ENCODE results near the gene RBBP8. TPM values are rescaled to one million over a fixed set of nuclear protein-coding genes. Genes with fewer than 3 reads are reported as not detected.

RBBP8 gene
- total RNA-seq, 5 donors from 2014 or later (not counting 1 experiment from before 2014, with no cell fraction given), result 2.9 to 5.8 (median 4.1) TPM

GRCh38 chr18:23012249-23012648 is 79.1 kb downstream of the RBBP8 start:
- peak overlapping the region in 1 of 2 donors; percentile 48 for H3K27ac Mint-ChIP-seq
- peak in 1 of 4 experiments; percentile 63 for ATAC-seq (replicated peaks in 1 of 4)

GRCh38 chr18:23020555-23021294 is 87.6 kb downstream of the RBBP8 start:
- CTCF ChIA-PET, result interaction anchor here (0.6 to 0.7 kb wide), 3 partner anchors 13 to 1446 kb away, joined by 3 read pairs; no protein-coding TSS in a partner anchor
- Histone ChIP-seq H3K4me3 (ENCODE audit: control insufficient read depth in 1 of 2, extremely low read depth in 1 of 2, low read length in 1 of 2) (no peak overlapping the region), H3K4me1 (ENCODE audit: control insufficient read depth in 1 of 2, extremely low read depth in 1 of 2, insufficient read depth in 2 of 2, low read length in 2 of 2) (peaks cover 0 to 4% of the 10 kb centered on the region in 2 experiments), H3K36me3 (ENCODE audit: control insufficient read depth in 2 of 2, extremely low read depth in 1 of 2, insufficient read depth in 1 of 2, low read length in 1 of 2) (no peaks in the 10 kb centered on the region), H3K27ac (ENCODE audit: low read length) (no peak overlapping the region), H3K27me3 (replicated peaks in 1 of 2; ENCODE audit: control insufficient read depth in 2 of 2, extremely low read depth in 1 of 2, insufficient read depth in 2 of 2, low read length in 1 of 2) (no peaks in the 10 kb centered on the region), H3K9me3 (no peaks in the 10 kb centered on the region)
- Mint-ChIP-seq H3K9me3 (no peaks in the 10 kb centered on the region), H3K27me3 (no peaks in the 10 kb centered on the region), H3K4me3 (peak overlapping the region; percentile 7 to 68 (median 45)), H3K4me1 (peaks cover 10 to 12% (median 10%) of the 10 kb centered on the region in 3 donors), H3K27ac (peak overlapping the region; percentile 71 to 82), H3K36me3 (peaks cover 4% of the 10 kb centered on the region)
- ATAC-seq (replicated peaks in 1 of 4) (peak in 1 of 4 experiments; percentile 37), DNase-seq (peak in 1 of 35 experiments; percentile 10)
- WGBS (ENCODE audit: insufficient coverage), result no CpG with 5 or more reads among the region's 5 CpGs
- POLR2A ChIA-PET, result no interaction called here

More at GRCh38 chr18:23012249-23012648, 79.1 kb downstream of the RBBP8 start:
- no peak for DNase-seq
- Histone ChIP-seq H3K36me3 (ENCODE audit: control insufficient read depth in 2 of 2, extremely low read depth in 1 of 2, insufficient read depth in 1 of 2, low read length in 1 of 2) (no peaks in the 10 kb centered on the region), H3K27me3 (replicated peaks in 1 of 2; ENCODE audit: control insufficient read depth in 2 of 2, extremely low read depth in 1 of 2, insufficient read depth in 2 of 2, low read length in 1 of 2) (no peaks in the 10 kb centered on the region), H3K4me1 (ENCODE audit: control insufficient read depth in 1 of 2, extremely low read depth in 1 of 2, insufficient read depth in 2 of 2, low read length in 2 of 2) (no peaks in the 10 kb centered on the region), H3K27ac (ENCODE audit: low read length) (no peak overlapping the region), H3K9me3 (no peaks in the 10 kb centered on the region), H3K4me3 (ENCODE audit: control insufficient read depth in 1 of 2, extremely low read depth in 1 of 2, low read length in 1 of 2) (no peak overlapping the region)
- no peak overlapping the region for H3K4me3 Mint-ChIP-seq
- peaks cover 7 to 13% (median 10%) of the 10 kb centered on the region in 3 donors for H3K4me1 Mint-ChIP-seq
- ChIA-PET CTCF (interaction anchor here (0.5 to 1.1 kb wide), 7 partner anchors 10 to 79 kb away, joined by 3 to 5 read pairs (median 3); no protein-coding TSS in a partner anchor), POLR2A (interaction anchor here in 1 of 2 donors (0.7 kb wide), 2 partner anchors 87 to 95 kb away, joined by 4 to 7 read pairs; no protein-coding TSS in a partner anchor)
- no CpG with 5 or more reads among the region's 1 CpG for WGBS (ENCODE audit: insufficient coverage)
- no peaks in the 10 kb centered on the region for H3K9me3 Mint-ChIP-seq
- peaks cover 6% of the 10 kb centered on the region for H3K36me3 Mint-ChIP-seq
- H3K27me3 Mint-ChIP-seq, result no peaks in the 10 kb centered on the region

- Mint-ChIP-seq H3K9me3 (no peaks in the 10 kb centered on the region), H3K4me1 (peaks cover 10 to 12% (median 10%) of the 10 kb centered on the region in 3 donors), H3K4me3 (peak overlapping the region in 2 of 3 donors; percentile 45 to 68), H3K36me3 (peaks cover 4% of the 10 kb centered on the region), H3K27me3 (no peaks in the 10 kb centered on the region), H3K27ac (peak overlapping the region in 1 of 2 donors; percentile 82)
- no peaks in the 10 kb centered on the region for H3K27me3 ChIP-seq (replicated peaks in 1 of 2; ENCODE audit: control insufficient read depth in 2 of 2, extremely low read depth in 1 of 2, insufficient read depth in 2 of 2, low read length in 1 of 2)
- WGBS (ENCODE audit: insufficient coverage), result no CpG with 5 or more reads among the region's 2 CpGs
- no peak for ATAC-seq (replicated peaks in 1 of 4)
- H3K9me3 ChIP-seq, result no peaks in the 10 kb centered on the region
- H3K4me1 ChIP-seq (ENCODE audit: control insufficient read depth in 1 of 2, extremely low read depth in 1 of 2, insufficient read depth in 2 of 2, low read length in 2 of 2), result peaks cover 0 to 4% of the 10 kb centered on the region in 2 experiments
- ChIA-PET POLR2A (interaction anchor here in 1 of 2 donors (0.6 kb wide), 1 partner anchor 225 kb away, joined by 8 read pairs; no protein-coding TSS in a partner anchor), CTCF (interaction anchor here in 1 of 2 donors (0.5 to 0.6 kb wide), 2 partner anchors 46 to 495 kb away, joined by 3 to 5 read pairs; no protein-coding TSS in a partner anchor)
- H3K36me3 ChIP-seq (ENCODE audit: control insufficient read depth in 2 of 2, extremely low read depth in 1 of 2, insufficient read depth in 1 of 2, low read length in 1 of 2), result no peaks in the 10 kb centered on the region
- H3K4me3 ChIP-seq (ENCODE audit: control insufficient read depth in 1 of 2, extremely low read depth in 1 of 2, low read length in 1 of 2), result no peak overlapping the region
- no peak for DNase-seq
- no peak overlapping the region for H3K27ac ChIP-seq (ENCODE audit: low read length)
Measured at GRCh38 chr18:23021623-23022022, 88.5 kb downstream of the RBBP8 start.

- Histone ChIP-seq H3K27me3 (replicated peaks in 1 of 2; ENCODE audit: control insufficient read depth in 2 of 2, extremely low read depth in 1 of 2, insufficient read depth in 2 of 2, low read length in 1 of 2) (no peaks in the 10 kb centered on the region), H3K4me3 (ENCODE audit: control insufficient read depth in 1 of 2, extremely low read depth in 1 of 2, low read length in 1 of 2) (no peak overlapping the region), H3K27ac (ENCODE audit: low read length) (no peak overlapping the region), H3K4me1 (ENCODE audit: control insufficient read depth in 1 of 2, extremely low read depth in 1 of 2, insufficient read depth in 2 of 2, low read length in 2 of 2) (no peaks in the 10 kb centered on the region), H3K9me3 (no peaks in the 10 kb centered on the region), H3K36me3 (ENCODE audit: control insufficient read depth in 2 of 2, extremely low read depth in 1 of 2, insufficient read depth in 1 of 2, low read length in 1 of 2) (no peaks in the 10 kb centered on the region)
- CTCF ChIA-PET, result interaction anchor here (0.6 to 2.3 kb wide), 16 partner anchors 20 to 1087 kb away, joined by 3 to 27 read pairs (median 4); no protein-coding TSS in a partner anchor
- H3K4me1 Mint-ChIP-seq, result no peaks in the 10 kb centered on the region
- H3K27ac Mint-ChIP-seq, result no peak overlapping the region
- no peaks in the 10 kb centered on the region for H3K27me3 Mint-ChIP-seq
- POLR2A ChIA-PET, result interaction anchor here in 1 of 2 donors (0.6 kb wide), 1 partner anchor 71 kb away, joined by 3 read pairs; no protein-coding TSS in a partner anchor
- DNase-seq (no peak), ATAC-seq (replicated peaks in 1 of 4) (no peak)
- H3K9me3 Mint-ChIP-seq, result no peaks in the 10 kb centered on the region
- no peak overlapping the region for H3K4me3 Mint-ChIP-seq
- peaks cover 1% of the 10 kb centered on the region for H3K36me3 Mint-ChIP-seq
- no CpG with 5 or more reads among the region's 4 CpGs for WGBS (ENCODE audit: insufficient coverage)
Measured at GRCh38 chr18:23032030-23032582, 99.0 kb downstream of the RBBP8 start.

GRCh38 chr18:23033056-23033455 is 99.9 kb downstream of the RBBP8 start:
- 100% methylated on average over 2 of the region's 5 CpGs for WGBS (ENCODE audit: insufficient coverage)
- Histone ChIP-seq H3K36me3 (ENCODE audit: control insufficient read depth in 2 of 2, extremely low read depth in 1 of 2, insufficient read depth in 1 of 2, low read length in 1 of 2) (no peaks in the 10 kb centered on the region), H3K4me1 (ENCODE audit: control insufficient read depth in 1 of 2, extremely low read depth in 1 of 2, insufficient read depth in 2 of 2, low read length in 2 of 2) (no peaks in the 10 kb centered on the region), H3K9me3 (no peaks in the 10 kb centered on the region), H3K27ac (ENCODE audit: low read length) (no peak overlapping the region), H3K27me3 (replicated peaks in 1 of 2; ENCODE audit: control insufficient read depth in 2 of 2, extremely low read depth in 1 of 2, insufficient read depth in 2 of 2, low read length in 1 of 2) (no peaks in the 10 kb centered on the region), H3K4me3 (ENCODE audit: control insufficient read depth in 1 of 2, extremely low read depth in 1 of 2, low read length in 1 of 2) (no peak overlapping the region)
- H3K4me1 Mint-ChIP-seq, result no peaks in the 10 kb centered on the region
- H3K4me3 Mint-ChIP-seq, result no peak overlapping the region
- no peaks in the 10 kb centered on the region for H3K9me3 Mint-ChIP-seq
- no peaks in the 10 kb centered on the region for H3K36me3 Mint-ChIP-seq
- ChIA-PET POLR2A (interaction anchor here in 1 of 2 donors (0.5 kb wide), 1 partner anchor 240 kb away, joined by 4 read pairs; no protein-coding TSS in a partner anchor), CTCF (interaction anchor here in 1 of 2 donors (1.3 to 2.0 kb wide), 2 partner anchors 19 to 379 kb away, joined by 3 to 27 read pairs; no protein-coding TSS in a partner anchor)
- no peak for DNase-seq
- no peak overlapping the region for H3K27ac Mint-ChIP-seq
- ATAC-seq (replicated peaks in 1 of 4), result no peak
- H3K27me3 Mint-ChIP-seq, result peaks cover 0 to 2% of the 10 kb centered on the region in 2 donors

GRCh38 chr18:23036660-23037201 is 103.6 kb downstream of the RBBP8 start:
- Mint-ChIP-seq H3K4me3 (no peak overlapping the region), H3K9me3 (no peaks in the 10 kb centered on the region), H3K4me1 (peaks cover 0 to 6% (median 0%) of the 10 kb centered on the region in 3 donors), H3K27me3 (peaks cover 0 to 2% of the 10 kb centered on the region in 2 donors), H3K27ac (no peak overlapping the region), H3K36me3 (no peaks in the 10 kb centered on the region)
- 89% methylated on average over 1 of the region's 3 CpGs for WGBS (ENCODE audit: insufficient coverage)
- Histone ChIP-seq H3K27me3 (replicated peaks in 1 of 2; ENCODE audit: control insufficient read depth in 2 of 2, extremely low read depth in 1 of 2, insufficient read depth in 2 of 2, low read length in 1 of 2) (no peaks in the 10 kb centered on the region), H3K27ac (ENCODE audit: low read length) (no peak overlapping the region), H3K4me1 (ENCODE audit: control insufficient read depth in 1 of 2, extremely low read depth in 1 of 2, insufficient read depth in 2 of 2, low read length in 2 of 2) (no peaks in the 10 kb centered on the region), H3K36me3 (ENCODE audit: control insufficient read depth in 2 of 2, extremely low read depth in 1 of 2, insufficient read depth in 1 of 2, low read length in 1 of 2) (no peaks in the 10 kb centered on the region), H3K4me3 (ENCODE audit: control insufficient read depth in 1 of 2, extremely low read depth in 1 of 2, low read length in 1 of 2) (no peak overlapping the region), H3K9me3 (no peaks in the 10 kb centered on the region)
- CTCF ChIA-PET, result interaction anchor here in 1 of 2 donors (0.7 kb wide), 2 partner anchors 331 to 1269 kb away, joined by 3 to 11 read pairs; no protein-coding TSS in a partner anchor
- POLR2A ChIA-PET, result interaction anchor here in 1 of 2 donors (0.7 kb wide), 1 partner anchor 90 kb away, joined by 3 read pairs; no protein-coding TSS in a partner anchor
- ATAC-seq (replicated peaks in 1 of 4) (no peak), DNase-seq (no peak)
